Neural cell (in vitro differentiated cells): ENCODE results near the gene BIN2.

Source experiments
- CTCF ChIP-seq: fragments of 450-650 bp; IDR thresholded peaks from 2 replicates; pipeline ENCODE4 v1.5.1; 2014; ENCODE audit warnings: antibody characterized with exemption, mild to moderate bottlenecking, moderate library complexity; ENCODE audit not compliant: poor library complexity, severe bottlenecking
- POLR2AphosphoS5 ChIP-seq: IDR thresholded peaks from 2 replicates; pipeline ENCODE4 v1.6.1; 2012

- TF ChIP-seq CTCF (no peak), POLR2AphosphoS5 (no peak)
These were observed 17.5 kb downstream of the BIN2 start for GRCh38 chr12:51306507-51306906.
